Measurements from ENCODE around the gene VSIG10L2.
A peak's percentile ranks its signal among the peaks of the same experiment; 100 is the strongest.
"Not testable (repeated sequence)": the region's sequence is repeated elsewhere in the genome, so short reads cannot be mapped to it uniquely, and the experiment has no call there.

VSIG10L2 gene

GRCh38 chr11:125903711-125904659 is 41.9 kb upstream of the VSIG10L2 start, which contains the start of gene DDX25:
Gene DDX25, plus strand, starts transcription at chr11:125904508. Its CDS starts 10 bp downstream, at chr11:125904518.
- TF ChIP-seq TSHZ2 (CRISPR knock-in tag; IDR thresholded peaks at IDR 0.05), result 0 out of 2 replicates have a peak, but pooled peaks have one; percentile 28
- no peak for TF ChIP-seq TCF4 (CRISPR knock-in tag; IDR thresholded peaks at IDR 0.05; ENCODE audit: borderline replicate concordance)
- ATAC-seq, result peak; percentile 32

GRCh38 chr11:125904678-125905077 is 41.2 kb upstream of the VSIG10L2 start:
- TF ChIP-seq RARB (CRISPR knock-in tag; IDR thresholded peaks at IDR 0.05) (no peak), ISL1 (CRISPR knock-in tag; IDR thresholded peaks at IDR 0.05) (no peak), ESRRG (CRISPR knock-in tag; IDR thresholded peaks at IDR 0.05) (no peak), OSR1 (CRISPR knock-in tag; IDR thresholded peaks at IDR 0.05) (no peak)

DNA sequence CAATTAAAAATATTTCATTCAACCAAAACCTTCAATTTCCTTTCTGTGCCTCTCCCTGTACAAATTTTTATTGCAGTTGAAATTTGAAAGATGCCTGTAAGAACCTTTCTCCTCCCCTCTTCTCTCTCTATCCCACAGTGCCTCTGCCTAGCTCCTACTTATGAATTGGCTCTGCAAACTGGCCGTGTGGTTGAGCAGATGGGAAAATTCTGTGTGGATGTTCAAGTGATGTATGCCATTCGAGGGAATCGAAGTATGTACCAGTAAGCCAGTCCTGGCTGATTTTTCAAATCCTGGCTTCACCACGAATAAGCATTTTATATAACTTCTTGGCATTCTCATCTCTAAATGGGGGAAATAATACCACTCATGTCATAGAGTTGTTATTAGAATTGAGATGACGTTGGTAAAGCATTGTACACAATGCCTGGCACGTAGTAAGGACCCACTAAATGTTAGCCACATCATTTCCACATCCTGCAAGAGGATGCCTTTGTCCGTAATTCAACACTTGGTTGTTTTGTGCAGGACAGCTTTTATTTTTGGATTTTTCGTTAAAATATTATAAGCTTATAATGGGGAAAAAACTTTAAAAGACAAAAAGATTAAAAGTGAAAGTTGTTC is 35.5 kb upstream of the VSIG10L2 start:
- TF ChIP-seq PATZ1 (CRISPR knock-in tag; IDR thresholded peaks at IDR 0.05; ENCODE audit: borderline replicate concordance) (no peak), ARNTL (CRISPR knock-in tag; IDR thresholded peaks at IDR 0.05; ENCODE audit: borderline replicate concordance, low read depth) (no peak), TSHZ2 (CRISPR knock-in tag; IDR thresholded peaks at IDR 0.05) (no peak), TCF4 (CRISPR knock-in tag; IDR thresholded peaks at IDR 0.05; ENCODE audit: borderline replicate concordance) (no peak), BACH2 (CRISPR knock-in tag; IDR thresholded peaks at IDR 0.05; ENCODE audit: borderline replicate concordance) (no peak), ESRRG (CRISPR knock-in tag; IDR thresholded peaks at IDR 0.05) (no peak), RARB (CRISPR knock-in tag; IDR thresholded peaks at IDR 0.05) (no peak), ZNF70 (CRISPR knock-in tag; IDR thresholded peaks at IDR 0.05) (no peak), ZNF565 (CRISPR knock-in tag; conservative IDR thresholded peaks at IDR 0.05; ENCODE audit: low read depth) (no peak), OSR1 (CRISPR knock-in tag; IDR thresholded peaks at IDR 0.05) (no peak)
- TF ChIP-seq, protein P1, sequence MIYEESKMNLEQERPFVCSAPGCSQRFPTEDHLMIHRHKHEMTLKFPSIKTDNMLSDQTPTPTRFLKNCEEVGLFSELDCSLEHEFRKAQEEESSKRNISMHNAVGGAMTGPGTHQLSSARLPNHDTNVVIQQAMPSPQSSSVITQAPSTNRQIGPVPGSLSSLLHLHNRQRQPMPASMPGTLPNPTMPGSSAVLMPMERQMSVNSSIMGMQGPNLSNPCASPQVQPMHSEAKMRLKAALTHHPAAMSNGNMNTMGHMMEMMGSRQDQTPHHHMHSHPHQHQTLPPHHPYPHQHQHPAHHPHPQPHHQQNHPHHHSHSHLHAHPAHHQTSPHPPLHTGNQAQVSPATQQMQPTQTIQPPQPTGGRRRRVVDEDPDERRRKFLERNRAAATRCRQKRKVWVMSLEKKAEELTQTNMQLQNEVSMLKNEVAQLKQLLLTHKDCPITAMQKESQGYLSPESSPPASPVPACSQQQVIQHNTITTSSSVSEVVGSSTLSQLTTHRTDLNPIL (CRISPR knock-in tag; IDR thresholded peaks at IDR 0.05; ENCODE audit: low read depth), result no peak
- ATAC-seq, result no peak

More at GRCh38 chr11:125904678-125905077, 41.2 kb upstream of the VSIG10L2 start:
- no peak for ATAC-seq

GRCh38 chr11:125914601-125915000 is 31.2 kb upstream of the VSIG10L2 start:
- not testable (repeated sequence) for ATAC-seq

DNA sequence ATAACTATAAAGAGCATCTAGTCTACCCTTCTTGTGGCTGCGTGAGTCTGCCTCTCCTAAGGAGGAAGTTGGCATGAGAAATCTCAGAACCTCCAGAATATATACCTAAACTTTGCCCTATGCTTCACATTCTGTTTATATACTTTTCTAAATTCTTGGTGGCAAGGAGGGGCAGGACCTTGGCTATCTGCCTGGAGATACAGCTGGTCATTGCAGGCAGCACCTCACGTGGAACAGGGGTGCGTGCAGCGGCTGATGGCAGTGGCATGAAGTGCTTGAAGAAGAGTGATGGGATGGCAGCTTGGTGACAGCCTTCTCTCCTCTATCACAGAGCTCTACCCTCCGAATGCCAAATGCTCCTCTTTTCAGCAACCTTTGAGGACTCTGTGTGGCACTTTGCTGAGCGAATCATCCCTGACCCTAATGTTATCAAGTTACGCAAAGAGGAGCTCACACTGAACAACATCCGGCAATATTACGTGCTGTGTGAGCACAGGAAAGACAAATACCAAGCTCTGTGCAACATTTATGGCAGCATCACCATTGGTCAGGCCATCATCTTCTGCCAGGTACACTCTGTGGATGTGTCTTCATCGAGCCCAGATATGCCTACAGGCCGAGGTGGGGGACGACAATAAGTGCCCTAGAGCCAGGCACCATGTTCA is 29.0 kb upstream of the VSIG10L2 start:
- ATAC-seq, result no peak
- TF ChIP-seq ARNTL (CRISPR knock-in tag; IDR thresholded peaks at IDR 0.05; ENCODE audit: borderline replicate concordance, low read depth), result no peak
- no peak for TF ChIP-seq ZNF70 (CRISPR knock-in tag; IDR thresholded peaks at IDR 0.05)

All from SK-N-SH treated with all-trans-retinoic acid at 6 μM for 48 hours (cell line).